GM04504 (cell line): ENCODE results near the gene DAB2IP.

Experiments used
- DNase-seq: peaks from one replicate; pipeline ENCODE4 v3.0.0-alpha.2; 2012; ENCODE audit warnings: low read depth

DAB2IP gene

GRCh38 chr9:121818016-121818661 lies 166.7 kb downstream of the DAB2IP start:
- DNase-seq = no peak

DNA sequence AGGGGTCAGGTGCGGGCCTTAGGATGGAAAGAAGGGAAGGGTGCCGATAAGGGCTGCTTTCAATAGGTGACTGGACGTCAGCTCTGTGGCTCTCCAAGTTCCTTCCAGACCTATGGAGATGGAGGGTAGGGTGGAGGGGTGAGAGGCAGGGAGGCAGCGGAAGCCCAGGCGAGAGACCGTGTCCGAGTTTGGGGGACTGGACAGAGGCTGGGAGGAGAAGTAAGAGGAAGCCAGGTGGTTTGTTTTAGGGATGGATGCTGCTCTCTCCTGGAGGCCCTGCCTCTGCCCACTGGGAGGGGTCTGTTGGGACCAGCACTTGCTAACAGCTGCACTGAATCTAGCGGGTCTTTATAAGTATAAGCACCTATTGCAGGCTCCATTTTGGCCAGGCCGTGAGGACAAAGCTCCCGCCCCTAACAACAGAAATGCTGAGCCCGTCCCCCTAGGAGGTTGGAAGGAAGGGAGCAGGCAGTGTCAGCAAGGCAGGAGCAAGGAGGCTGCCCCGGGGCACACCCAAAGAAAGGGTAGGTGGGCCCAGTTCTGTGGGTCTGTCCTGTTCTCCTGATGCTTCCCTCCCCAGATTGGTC lies 167.5 kb downstream of the DAB2IP start:
- no peak for DNase-seq

- peak; percentile 27 for DNase-seq
These were observed 168.2 kb downstream of the DAB2IP start for GRCh38 chr9:121819428-121820231.

DNA sequence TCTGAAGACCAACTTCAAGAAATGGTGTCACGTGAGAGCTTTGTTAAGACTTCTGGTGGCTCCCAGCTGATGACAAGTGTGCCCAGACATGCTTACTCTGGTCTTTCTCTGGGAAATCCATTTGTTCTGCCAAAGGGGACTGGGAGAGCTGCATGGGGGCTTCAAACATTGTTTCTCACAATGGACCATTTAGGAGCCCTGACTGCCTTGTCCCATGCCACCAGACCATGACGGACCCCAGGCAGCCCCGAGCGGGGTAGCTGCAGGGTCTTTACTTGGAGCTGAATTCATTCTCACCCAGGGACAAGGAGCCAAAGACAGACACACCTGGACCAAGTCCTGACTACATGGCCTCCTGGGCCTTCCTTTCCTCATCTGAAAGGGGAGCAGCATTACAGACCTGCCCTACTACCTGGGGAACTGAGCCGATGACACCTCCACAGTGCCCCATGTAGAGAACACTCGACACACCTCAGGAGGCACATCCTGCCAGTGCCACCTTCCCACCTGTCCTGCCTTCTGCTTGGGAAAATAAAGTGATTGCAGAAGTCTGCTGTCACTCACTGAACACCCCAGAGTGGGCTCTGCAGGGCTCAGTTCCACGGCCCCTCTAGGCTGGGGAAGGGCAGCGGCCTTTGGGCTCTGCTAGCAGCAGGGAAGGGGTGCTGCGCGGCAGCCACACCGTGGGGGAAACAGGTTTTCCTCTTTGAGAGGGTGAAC lies 169.0 kb downstream of the DAB2IP start:
- no peak for DNase-seq

DNA sequence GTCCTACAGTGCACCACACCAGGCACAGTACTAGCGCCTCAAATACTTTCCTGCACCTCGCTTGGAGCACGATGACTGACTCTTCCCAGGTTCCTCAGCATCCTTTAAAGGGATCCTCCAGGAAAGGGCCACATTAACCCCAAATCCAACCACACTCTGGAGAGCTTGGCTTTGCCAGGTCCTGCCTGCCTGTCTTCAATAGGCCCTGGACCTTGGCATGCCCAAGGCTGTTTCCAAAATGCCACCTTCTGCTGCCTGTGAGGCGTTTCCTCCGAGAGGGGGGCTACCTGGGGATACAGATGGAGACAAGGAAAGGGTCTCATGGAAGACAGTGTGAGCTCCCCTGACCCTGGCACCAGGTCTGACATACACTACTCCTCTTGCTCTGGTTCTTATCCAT lies 169.9 kb downstream of the DAB2IP start:
- DNase-seq = no peak

DNA sequence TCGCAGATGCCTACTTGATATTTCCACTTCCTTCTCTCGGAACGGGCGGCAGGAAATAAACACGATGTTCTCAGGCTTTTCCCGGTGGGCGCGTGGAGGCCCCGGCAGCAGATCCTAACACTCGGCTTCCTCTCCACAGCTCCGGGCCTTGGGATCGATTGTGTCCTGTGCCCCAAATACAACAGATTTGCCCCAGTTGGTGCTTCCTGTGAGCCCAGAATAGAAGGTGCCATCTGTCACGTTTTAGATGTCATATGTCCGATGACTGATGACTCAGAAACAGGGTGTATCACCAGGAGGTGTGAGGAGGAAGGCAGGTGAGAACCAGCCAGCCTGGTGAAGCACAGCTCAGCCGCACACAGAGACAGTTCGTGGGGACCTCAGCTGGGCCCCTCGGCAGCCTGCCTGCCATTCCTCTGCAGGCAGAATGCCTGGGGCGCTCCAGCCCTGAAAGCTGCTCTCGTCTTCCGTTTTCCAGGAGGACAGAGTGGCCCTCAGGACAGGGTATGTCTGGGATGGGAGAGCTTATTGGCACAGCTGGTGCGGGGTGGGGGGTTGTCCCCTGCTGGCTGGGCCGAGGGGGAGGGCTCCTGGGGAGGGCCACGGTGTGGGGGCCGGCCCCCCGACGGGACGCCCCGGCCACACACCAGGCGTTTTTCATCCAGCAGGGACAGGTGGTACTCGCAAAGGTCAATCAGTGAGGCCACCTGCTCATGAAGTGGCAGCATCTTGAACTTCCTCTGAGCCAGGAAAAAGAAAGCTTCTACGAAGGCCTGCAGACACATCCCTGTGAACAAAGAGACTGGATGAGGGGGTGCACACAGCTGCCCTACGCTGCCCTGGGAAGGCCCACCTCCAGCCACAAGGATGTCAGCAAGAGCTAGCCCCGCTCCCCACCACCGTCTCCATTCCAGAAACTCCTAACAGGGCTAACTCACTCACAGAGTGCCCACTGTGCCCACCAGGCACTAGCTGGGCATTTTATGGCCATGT lies 171.0 kb downstream of the DAB2IP start:
- no peak for DNase-seq

DNA sequence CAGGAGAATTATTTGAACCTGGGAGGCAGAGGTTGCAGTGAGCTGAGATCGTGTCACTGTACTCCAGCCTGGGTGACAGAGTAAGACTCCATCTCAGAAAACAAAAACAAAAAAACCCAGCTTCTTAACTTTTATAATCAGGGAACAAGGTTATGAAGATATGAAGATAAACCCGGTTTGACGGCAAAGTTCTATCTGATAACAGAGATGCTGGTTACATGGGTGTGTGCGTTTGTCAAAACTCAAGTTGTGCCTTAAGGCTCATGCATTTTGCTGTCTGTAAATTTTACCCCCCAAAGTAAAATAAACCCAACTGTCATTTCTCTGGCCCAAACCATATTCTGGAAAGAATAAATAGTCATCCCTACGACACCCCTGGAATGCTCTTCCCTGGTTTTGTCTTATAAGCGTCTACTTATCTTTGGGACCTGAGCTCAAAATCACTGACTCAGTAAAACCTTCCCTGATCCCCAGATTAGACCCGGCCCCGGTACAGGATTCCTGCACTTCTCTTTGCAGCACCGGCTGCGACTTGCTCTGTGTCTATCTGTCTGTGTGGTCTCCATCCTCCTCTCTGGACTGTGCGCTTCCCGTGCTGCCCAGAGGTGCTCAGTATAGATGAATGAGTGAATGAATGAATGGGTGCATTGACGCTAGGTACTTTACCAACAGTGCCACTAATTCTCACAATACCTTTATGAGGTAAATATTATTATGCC lies 172.2 kb downstream of the DAB2IP start:
- no peak for DNase-seq

GRCh38 chr9:121824651-121825030 lies 173.2 kb downstream of the DAB2IP start:
- DNase-seq = no peak

GRCh38 chr9:121825031-121825691 lies 173.7 kb downstream of the DAB2IP start:
- no peak for DNase-seq

- DNase-seq = no peak
These were observed 175.3 kb downstream of the DAB2IP start for GRCh38 chr9:121826711-121827110.

DNA sequence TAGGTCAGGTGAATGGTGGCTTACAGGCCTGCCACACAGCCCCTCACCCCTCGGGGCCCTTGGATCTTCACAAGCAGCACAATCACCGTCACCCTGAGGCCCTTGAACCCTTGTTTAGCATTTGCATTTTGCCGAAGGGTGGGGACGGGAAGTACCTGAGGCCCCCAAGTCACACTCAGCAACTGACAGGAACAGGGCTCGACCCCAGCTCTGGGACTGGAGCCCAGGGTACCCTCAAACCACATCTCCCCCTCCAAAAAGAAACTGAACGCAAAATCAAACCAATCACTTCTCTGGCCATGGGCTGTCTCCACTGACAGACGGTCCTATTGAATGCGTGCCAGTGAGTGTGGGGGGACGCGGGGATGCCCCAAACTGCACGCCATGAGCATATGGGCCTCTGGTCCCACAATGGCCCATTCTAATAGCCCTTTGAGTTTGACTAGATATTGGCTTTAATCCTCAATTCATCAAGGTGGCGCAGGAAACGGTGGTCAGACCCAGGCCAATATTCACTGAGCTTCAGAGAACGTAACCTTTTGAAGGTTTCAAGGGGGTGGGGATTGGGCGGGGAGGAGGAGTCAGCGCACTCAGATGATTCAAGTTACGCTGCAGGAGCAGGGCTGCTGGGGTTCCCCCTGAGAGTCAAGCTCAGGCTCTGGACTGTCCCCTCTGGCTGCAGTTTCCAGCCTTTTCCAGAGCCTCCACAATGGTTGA lies 176.0 kb downstream of the DAB2IP start:
- DNase-seq = no peak

DNA sequence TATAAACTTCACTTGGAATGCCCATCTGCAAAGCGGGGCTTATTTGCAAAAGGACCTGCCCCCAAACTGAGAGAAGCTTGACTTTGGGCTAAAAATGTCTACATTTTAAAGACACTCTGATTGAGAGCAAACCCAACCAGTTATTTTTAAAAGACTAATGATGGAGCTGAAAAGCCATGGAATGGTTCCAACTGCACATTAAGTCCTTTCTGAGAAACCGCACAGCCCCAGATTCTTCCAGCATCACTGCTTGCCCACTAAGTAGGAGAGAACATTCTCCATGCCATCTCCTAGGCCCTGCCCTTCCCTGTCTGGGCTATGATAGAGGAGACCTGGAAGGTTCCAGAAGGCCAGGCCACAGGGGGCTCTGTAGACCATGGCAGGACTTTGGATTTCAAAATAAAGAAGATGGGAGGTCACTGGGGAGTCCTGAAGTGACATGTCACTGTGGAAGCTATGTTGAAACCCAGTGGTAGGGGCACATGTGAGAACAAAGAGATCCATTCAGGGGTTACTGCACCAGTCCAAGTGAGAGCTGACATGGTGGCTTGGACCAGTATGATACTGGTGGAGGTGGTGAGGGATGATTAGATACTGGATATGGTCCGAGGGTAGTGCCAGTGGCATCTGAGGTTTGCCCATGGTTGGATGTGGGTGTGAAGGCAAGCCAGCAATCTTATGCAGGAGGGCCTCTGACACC lies 179.2 kb downstream of the DAB2IP start:
- DNase-seq = no peak

DNA sequence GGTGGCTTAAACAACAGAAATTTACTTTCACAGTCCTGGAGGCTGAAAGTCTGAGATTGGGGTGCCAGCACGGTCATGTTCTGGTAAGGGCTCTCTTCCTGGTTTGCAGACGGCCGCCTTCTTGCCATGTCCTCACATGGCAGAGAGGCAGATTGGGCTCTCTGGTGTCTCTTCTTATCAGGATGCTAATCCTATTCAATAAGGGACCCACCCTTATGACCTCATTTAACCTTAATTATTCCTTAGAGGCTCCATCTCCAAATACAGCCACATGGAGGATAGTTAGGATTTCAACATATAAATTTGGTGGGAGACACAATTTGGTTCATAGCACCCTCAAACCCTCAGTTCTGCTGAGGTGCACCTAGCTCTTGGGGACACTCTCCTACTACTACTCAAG lies 180.4 kb downstream of the DAB2IP start:
- no peak for DNase-seq

DNA sequence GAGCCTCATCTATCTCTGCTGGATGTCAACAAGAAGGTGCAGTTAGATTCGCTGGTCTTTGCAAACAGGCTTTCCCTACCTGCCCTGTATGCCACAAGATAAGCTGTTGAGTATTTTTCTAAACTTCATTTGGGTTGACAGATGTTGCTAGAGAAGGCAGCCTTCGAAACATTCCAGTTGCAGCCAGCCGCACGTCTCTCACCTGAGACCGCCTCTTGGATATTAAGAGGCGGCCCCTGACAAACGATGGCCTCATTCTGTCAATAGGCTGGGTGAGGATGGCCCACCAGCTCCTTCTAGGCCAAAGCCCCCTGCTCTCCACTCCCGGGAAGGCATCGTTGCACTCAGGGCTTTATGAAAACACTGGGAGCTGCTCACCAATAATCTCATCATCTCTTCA lies 181.6 kb downstream of the DAB2IP start:
- no peak for DNase-seq
